ENCODE results near the gene DHX29. TPM values are rescaled to one million over a fixed set of nuclear protein-coding genes. Genes with fewer than 3 reads are reported as not detected.

DHX29 gene
- total RNA-seq, 1 experiment from 2014 or later: 24.3 TPM

- Histone ChIP-seq H3K9me3 (ENCODE audit: control insufficient read depth in 1 of 2, insufficient read depth in 1 of 2, low read depth in 1 of 2, low read length in 2 of 2) (no peaks in the 10 kb centered on the region), H4K20me1 (ENCODE audit: insufficient read depth) (no peaks in the 10 kb centered on the region), H3K27me3 (ENCODE audit: insufficient read depth, low read length) (no peaks in the 10 kb centered on the region), H2AFZ (ENCODE audit: low read depth, low read length, poor library complexity, severe bottlenecking) (no peak overlapping the region), H3K9me2 (ENCODE audit: insufficient read depth) (no peaks in the 10 kb centered on the region), H3K79me2 (ENCODE audit: insufficient read depth, low read length) (peaks cover 11% of the 10 kb centered on the region), H3K36me3 (ENCODE audit: control insufficient read depth in 1 of 2, insufficient read depth in 2 of 2, low read length in 2 of 2) (peaks cover 52 to 57% of the 10 kb centered on the region in 2 experiments; a peak in 3 of 4 replicates), H3K9ac (ENCODE audit: low read length) (no peak overlapping the region), H3K4me1 (ENCODE audit: control insufficient read depth in 1 of 2, insufficient read depth in 2 of 2, low read length in 2 of 2) (no peaks in the 10 kb centered on the region), H3K4me3 (replicated peaks in 1 of 2; ENCODE audit: low read depth in 1 of 2, low read length in 2 of 2) (no peak overlapping the region), H3K4me2 (ENCODE audit: low read length) (no peak overlapping the region), H3K27ac (ENCODE audit: low read depth, low read length) (no peak overlapping the region)
- RAD21 ChIA-PET (ENCODE audit: low non-redundant PET in 1 of 2, low total read pairs in 2 of 2, uncharacterized antibody in 2 of 2, unreplicated experiment in 2 of 2): no interaction called here
- intact Hi-C loops (cut with micrococcal nuclease): no loop called here
- DNase-seq (ENCODE audit: low read depth, low spot score) (no peak), ATAC-seq (no peak)
- POLR2A ChIA-PET: no interaction called here
- TF ChIP-seq CBX3 (IDR thresholded peaks at IDR 0.05; ENCODE audit: low read depth) (no peak), RAD21 (IDR thresholded peaks at IDR 0.05; ENCODE audit: low read depth) (no peak), FOSL1 (IDR thresholded peaks at IDR 0.05; ENCODE audit: low read depth) (no peak), CEBPB (IDR thresholded peaks at IDR 0.05; ENCODE audit: low read depth) (no peak), EZH2 (IDR thresholded peaks at IDR 0.05) (no peak), ZFX (IDR thresholded peaks at IDR 0.05) (no peak), YY1 (IDR thresholded peaks at IDR 0.05; ENCODE audit: extremely low read depth, insufficient replicate concordance, low read depth, low read length) (no peak), POLR2AphosphoS5 (IDR thresholded peaks at IDR 0.05; ENCODE audit: low read depth, low read length) (no peak), CTCF (IDR thresholded peaks at IDR 0.05 in 2 of 3, conservative IDR thresholded peaks at IDR 0.05 in 1 of 3; ENCODE audit: borderline replicate concordance in 1 of 3, insufficient read depth in 1 of 3, low read depth in 2 of 3, low read length in 2 of 3) (no peak), ATF3 (IDR thresholded peaks at IDR 0.05) (no peak), ZNF274 (IDR thresholded peaks at IDR 0.05; ENCODE audit: low read depth, low read length) (no peak), ELF1 (IDR thresholded peaks at IDR 0.05; ENCODE audit: borderline replicate concordance, low read depth) (no peak), JUND (IDR thresholded peaks at IDR 0.05) (no peak), MAX (IDR thresholded peaks at IDR 0.05) (no peak), SP1 (IDR thresholded peaks at IDR 0.05; ENCODE audit: low read depth) (no peak), EZH2phosphoT487 (IDR thresholded peaks at IDR 0.05; ENCODE audit: borderline replicate concordance) (no peak), POLR2A (IDR thresholded peaks at IDR 0.05; ENCODE audit: borderline replicate concordance, extremely low read depth, insufficient read depth, insufficient read length) (no peak), SRF (IDR thresholded peaks at IDR 0.05; ENCODE audit: low read depth) (no peak), ZBTB33 (IDR thresholded peaks at IDR 0.05; ENCODE audit: extremely low read depth, insufficient replicate concordance, low read length) (no peak), SIN3A (IDR thresholded peaks at IDR 0.05; ENCODE audit: low read depth) (no peak)
- CTCF ChIA-PET: no interaction called here
- BruUV-seq (replicated peaks): no TSS peak
Observed at GRCh38 chr5:55350754-55351153, 43.3 kb upstream of the DHX29 start.

Data from HCT116 (cell line).